ENCODE measurements around the gene SLC51B.

- TF ChIP-seq, protein P1, sequence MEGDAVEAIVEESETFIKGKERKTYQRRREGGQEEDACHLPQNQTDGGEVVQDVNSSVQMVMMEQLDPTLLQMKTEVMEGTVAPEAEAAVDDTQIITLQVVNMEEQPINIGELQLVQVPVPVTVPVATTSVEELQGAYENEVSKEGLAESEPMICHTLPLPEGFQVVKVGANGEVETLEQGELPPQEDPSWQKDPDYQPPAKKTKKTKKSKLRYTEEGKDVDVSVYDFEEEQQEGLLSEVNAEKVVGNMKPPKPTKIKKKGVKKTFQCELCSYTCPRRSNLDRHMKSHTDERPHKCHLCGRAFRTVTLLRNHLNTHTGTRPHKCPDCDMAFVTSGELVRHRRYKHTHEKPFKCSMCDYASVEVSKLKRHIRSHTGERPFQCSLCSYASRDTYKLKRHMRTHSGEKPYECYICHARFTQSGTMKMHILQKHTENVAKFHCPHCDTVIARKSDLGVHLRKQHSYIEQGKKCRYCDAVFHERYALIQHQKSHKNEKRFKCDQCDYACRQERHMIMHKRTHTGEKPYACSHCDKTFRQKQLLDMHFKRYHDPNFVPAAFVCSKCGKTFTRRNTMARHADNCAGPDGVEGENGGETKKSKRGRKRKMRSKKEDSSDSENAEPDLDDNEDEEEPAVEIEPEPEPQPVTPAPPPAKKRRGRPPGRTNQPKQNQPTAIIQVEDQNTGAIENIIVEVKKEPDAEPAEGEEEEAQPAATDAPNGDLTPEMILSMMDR (IDR thresholded peaks at IDR 0.05 in 8 of 11, conservative IDR thresholded peaks at IDR 0.05 in 3 of 11) = peak in 3 of 11 experiments; percentile 11 to 33 (median 14)
- TF ChIP-seq POLR2AphosphoS5 (IDR thresholded peaks at IDR 0.05) (no peak), POLR2A (IDR thresholded peaks at IDR 0.05) (no peak)
Measured at GRCh38 chr15:65085990-65086679, 40.9 kb downstream of the SLC51B start.

All from spleen (tissue), 7 donors.